HG03521 (cell line): ENCODE measurements around the gene NMRK1.

ENCODE experiments used
- ATAC-seq: cut with Tn5 transposase; IDR thresholded peaks from one replicate; pipeline ENCODE4 v1.9.1; 2021; ENCODE audit warnings: mild to moderate bottlenecking, moderate library complexity; ENCODE audit not compliant: unreplicated experiment

NMRK1 gene

DNA sequence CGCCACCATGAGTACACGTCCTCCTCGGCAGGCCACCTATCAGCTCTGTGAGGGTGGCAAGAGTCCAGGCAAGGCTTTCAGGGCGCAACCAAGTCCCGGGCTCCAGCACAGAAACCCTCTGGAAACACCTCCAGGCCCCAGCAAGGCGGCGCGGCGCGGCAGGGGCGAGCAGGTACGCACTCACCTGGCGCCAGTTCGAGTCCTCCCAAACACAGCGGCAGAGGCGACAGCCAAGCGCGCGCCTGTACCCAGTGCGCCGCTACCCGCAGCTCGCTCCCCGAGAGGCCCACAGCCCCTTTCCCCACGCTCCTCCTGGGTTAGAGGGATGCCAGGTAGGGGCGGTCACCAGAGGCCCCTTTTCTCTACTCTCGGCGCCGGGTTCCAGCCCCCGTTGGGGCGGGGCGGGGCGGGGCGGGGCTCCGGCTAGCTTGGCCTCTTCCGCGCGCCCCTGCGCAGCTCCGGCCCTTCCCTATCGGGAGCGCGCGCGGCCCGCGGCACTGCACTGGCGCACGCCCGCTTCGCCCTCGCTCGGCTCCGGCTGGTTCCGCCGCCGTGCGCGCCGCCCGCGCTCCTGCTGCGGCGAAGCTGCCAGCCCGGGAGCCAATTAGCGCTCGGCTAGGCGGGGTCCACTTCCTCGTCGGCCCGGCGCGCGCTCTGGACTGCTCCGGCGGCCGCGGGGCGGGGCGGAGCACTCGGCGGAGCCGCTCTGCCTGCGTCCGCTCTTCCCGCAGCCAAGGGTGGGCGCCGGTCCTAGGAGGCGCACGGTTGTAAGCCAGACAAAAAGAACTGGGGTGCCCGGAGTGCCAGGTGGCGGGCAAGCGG, at the start of gene NMRK1, which contains the start of gene OSTF1:
TSS of gene NMRK1 (minus strand) at position 332 of the 822 bp plus-strand sequence. CDS start 5,040 bp downstream, outside the sequence.
TSS of gene OSTF1 (plus strand) at position 691 of the 822 bp plus-strand sequence. CDS start 179 bp downstream, outside the sequence.
- peak; percentile 94 for ATAC-seq

DNA sequence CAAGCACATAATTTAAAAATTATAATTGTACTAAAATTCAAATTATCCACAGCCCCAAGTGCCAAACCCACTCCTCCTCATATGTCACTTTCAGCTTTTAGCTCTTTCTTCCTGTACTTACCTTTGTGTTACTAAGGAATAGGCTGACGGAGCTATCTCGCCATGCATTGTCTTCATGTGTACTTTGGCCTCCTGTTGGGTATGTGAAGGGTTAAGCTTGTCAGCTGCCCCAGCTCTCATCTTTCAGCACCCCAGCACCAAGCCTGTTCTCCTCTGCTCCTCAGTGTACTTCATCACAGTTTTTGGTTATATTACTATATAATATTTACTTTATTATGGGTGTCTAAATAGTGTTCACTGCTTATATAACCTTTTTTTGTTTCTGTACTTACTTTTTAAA, 46.5 kb upstream of the NMRK1 start:
- ATAC-seq: no peak

DNA sequence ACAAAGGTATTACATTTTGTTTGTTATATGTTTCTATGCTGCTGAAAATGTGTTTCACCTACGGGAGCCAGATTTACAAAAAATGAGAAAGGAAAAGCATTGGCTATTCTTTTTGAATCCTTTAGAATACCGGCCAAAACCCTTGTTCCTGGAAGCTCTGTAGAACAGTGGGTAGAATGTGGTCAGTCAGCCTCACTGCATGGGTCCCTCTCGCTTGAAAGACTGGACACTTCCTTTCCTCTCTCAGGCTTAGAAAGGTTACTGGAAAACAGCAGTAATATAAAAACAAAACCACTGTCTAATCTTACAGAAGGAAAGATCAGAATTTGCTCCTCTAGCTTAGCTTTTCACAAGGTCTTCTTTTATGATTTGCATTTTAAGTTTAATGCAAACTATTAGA, 45.4 kb upstream of the NMRK1 start:
- ATAC-seq: no peak

DNA sequence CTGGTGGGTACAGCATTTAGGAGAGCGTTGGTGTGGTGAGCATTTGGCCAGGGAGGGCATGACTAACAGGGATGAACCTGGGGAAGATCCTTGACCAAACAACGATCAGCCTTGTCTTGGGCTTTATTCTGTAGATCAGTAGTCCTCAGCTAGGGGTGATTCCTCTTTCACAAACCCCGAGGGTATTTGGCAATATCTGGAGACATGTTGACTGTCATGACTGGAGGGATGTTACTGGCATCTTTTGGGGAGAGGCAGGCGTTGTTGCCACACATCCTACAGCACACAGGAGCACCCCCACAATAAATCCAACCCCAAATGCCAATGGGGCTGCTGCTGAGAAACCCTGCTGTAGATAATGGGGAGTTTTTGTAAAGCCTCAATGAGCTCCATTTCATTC, 44.3 kb upstream of the NMRK1 start:
- no peak for ATAC-seq

DNA sequence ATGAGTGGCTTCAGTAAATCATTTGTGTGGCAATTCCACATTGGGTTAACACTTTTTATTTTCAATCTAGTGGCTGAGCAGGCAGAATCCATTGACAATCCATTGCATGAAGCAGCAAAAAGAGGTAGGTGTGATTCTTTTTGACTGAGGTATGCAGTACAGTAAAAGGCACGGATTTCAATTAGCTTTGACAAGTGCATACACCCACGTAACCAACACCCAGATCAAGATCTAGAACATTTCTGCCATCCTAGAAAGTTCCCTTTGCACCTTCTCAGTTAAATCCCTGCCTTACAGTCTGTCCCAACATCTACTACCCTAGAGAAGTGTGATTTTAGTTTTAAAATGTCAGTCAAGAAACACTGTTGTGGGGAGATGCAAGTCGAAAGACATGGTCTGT, 43.7 kb upstream of the NMRK1 start:
- ATAC-seq: no peak

DNA sequence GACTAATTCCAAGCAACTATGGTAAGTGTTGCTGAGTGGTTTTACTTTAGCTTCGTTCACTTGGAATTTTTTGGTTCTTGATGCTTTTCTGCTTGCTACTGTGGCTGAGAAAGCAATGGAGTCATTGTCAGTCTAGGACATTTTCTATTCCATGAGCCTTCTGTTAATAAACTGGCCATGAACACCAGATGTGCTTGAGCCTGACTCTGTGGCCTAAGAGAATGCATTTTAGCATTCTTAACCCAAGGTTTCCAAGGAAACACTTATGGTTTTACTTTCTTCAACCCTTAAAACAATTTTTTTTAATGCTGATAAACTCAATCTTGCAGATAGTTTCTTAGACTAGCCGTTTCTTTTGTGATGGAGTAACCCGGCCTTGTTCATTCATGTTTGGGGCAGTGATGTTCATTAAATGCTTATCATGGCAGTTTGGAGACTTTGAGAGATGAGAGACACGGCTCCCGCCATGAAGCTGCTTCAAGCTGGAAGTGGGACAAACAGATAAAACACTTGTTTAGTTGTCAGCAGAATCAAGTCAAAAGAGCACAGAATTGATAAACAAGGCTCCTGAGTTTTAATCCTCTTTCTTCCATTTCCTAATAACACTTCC, 42.8 kb upstream of the NMRK1 start:
- no peak for ATAC-seq

DNA sequence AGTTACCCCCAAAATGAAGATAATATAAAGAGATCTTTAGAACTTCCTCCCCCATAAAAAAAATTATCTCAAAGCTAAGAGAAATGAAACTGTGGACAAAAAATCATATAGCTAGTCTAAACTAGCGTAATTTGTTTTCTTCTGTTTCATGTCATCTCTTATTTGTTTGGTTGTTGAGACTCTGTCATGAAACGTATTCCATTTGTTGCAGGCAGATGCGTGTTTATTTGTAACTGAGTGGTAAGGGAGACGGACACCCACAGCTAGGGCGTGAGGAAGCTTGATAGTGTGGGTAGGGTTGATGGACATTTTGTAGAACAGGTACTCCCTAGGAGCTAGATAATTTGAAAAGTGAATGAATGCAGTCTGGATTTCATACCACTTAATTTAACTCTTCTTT, 42.2 kb upstream of the NMRK1 start:
- no peak for ATAC-seq

DNA sequence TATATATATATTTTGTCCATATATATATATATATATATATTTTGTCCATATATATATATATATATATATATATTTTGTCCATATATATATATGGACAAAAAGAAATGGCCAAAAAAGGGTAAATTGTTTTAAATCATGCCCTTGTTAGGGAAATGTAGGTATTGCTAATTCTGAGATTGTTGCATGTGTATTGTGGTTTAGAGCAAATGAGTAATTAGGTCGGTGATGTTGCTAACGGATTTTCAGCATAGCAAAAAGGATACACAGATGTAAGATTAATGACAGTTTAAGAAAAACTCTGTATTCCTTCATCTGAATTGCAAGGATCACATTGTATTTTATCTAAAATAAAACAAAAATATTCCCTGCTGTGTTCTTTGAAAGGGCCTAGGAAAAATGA, 40.6 kb upstream of the NMRK1 start:
- ATAC-seq: no peak

DNA sequence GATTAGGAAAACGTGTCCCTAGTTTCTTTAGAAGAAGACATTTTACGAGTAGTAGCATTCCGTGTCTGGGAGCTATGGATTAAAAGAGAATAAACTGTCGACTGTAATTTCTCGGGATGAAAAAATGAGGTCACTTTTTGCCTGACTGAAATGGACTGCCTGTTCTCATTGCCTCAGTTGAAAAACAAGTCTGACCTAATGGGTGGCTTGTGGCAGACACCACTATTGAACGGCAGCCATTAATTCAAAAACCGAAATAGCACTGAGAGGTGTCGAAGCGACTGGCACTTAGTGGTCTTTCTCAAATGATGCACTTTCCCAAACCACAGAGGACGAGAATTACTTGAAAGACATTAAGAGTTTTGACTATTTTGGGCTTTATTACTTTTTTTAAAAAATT, 35.7 kb upstream of the NMRK1 start:
- ATAC-seq: no peak

DNA sequence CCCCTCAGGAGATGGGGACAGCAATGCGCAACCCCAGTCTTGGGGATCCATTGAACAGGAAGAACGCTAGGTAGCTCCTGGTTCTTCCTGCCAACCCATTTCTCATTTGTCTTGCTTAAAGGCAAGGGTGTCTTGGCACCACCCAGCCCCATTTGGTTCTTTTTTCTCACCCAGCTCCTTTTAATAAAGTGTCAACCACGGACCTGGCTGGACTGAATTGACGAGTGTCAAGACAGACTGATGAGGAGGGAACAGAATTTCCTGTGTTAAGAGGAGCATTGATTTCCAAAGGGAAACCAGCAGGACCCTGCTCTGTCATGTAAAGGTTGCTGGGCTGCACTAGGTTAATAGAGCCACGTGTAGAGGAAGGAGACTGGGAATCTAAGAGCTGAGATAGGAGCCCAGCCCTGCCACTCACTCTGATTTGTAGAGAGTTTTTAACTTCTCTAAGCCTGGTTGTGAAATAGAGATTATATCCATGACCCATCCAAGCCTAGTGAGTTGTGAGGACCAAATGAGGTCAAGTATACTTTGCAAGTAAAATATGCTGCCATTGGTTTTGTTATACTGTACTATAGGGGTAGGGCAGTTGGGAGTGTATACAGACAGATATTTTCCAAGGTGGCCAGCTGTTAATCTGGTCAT, 34.1 kb upstream of the NMRK1 start:
- no peak for ATAC-seq

DNA sequence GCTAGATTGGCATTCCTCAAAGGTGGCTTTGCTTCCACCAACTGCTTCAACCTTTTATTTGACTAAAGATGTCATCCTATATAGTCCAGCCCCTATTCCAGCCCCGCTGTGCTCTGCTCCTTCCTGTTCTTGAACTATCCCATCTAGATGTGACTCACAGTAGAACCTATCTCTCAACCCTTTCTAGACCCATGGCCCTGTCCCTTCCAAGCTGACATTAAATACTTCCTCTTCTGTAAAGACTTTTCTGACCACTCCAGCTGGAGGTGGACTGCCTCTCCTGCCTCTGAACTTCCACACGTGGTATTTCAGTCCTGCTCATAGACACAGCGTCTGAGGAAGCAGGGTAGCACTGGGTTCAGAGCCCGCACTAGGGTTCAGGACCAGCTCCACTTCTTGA, 32.7 kb upstream of the NMRK1 start:
- no peak for ATAC-seq

DNA sequence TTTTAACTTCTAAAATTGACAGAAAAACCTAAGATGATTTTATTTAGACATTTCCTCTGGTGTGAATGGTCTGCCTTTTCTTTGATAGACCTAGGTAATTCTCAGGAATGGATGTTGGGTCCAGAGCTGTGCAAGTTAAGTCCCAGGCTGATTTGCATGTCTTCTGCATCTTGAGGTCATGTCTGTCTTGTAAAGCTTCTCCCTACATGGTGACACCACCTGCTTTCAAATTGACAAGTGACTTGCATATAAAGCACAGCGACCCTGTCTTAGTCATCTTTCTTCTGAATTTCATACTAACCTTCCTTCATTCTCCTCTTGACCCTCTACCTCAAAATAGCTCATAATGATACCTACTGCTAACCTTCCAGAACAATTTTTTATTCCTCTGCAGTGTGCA, 29.6 kb upstream of the NMRK1 start:
- no peak for ATAC-seq

DNA sequence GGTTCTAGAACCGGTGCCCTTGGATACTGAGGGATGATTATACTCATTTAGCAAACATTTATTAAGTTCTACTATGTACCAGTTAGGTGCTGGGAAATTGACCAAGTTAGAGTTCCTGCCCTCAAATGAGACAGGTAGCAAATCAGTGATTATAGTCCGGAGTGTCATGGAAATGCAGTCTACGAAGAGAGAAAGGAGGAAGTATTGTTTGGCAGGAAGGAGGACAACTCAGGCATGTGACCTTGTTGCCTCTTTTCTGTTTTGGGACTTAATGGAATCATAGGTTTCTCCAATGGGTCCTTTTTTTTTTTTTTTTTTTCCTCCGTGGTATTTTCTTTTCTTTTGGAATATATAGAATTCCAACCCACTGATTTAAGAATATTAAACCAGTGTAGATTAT, 28.4 kb upstream of the NMRK1 start:
- no peak for ATAC-seq

DNA sequence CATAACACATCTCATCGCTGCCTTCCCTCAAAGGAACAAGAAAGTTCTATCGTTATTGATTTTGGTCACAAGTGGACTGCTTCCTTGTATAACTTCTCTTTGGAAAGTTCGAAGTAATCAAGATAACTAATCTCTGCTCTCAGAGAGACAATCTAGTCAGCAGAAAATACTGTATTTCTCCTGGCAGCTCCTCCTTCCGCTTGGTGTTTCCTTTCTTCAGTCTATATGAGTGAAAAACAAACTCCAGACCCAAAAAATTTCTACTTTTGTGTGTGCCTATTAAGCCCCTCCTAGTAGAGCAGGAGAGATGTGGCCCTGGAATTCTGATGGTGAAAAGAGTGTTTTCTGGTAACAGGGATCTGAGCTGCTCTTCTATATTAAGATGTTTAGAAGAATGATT, 24.8 kb upstream of the NMRK1 start:
- ATAC-seq: no peak

DNA sequence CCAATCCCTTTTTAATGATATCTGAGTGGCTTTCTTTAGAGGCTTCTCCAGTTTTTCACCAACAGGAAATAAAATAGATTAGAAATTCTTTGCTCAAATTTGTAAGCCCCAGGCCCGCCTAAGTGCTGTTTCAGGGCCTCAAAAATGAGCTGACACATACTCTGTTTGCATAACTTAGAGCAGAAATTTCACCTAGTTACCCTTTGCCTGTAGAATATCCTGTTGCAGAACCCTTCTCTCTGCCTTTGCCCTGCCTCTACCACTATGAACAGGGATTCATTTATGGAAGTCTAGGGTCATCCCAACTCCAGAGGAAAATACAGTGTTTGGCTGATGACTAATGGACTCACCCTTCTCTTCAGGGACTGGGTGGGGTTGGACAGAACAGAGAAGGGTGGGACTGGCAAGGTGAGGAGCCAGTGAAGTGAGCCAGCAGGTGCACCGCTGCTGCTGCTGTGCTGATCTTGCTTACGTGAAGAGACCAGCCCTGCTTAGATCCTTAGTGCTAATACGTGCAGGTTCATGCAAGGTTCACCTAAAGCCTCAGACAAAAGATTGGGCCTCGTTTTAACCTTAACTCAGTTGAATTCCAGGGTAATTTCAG, 23.2 kb upstream of the NMRK1 start:
- ATAC-seq: no peak

DNA sequence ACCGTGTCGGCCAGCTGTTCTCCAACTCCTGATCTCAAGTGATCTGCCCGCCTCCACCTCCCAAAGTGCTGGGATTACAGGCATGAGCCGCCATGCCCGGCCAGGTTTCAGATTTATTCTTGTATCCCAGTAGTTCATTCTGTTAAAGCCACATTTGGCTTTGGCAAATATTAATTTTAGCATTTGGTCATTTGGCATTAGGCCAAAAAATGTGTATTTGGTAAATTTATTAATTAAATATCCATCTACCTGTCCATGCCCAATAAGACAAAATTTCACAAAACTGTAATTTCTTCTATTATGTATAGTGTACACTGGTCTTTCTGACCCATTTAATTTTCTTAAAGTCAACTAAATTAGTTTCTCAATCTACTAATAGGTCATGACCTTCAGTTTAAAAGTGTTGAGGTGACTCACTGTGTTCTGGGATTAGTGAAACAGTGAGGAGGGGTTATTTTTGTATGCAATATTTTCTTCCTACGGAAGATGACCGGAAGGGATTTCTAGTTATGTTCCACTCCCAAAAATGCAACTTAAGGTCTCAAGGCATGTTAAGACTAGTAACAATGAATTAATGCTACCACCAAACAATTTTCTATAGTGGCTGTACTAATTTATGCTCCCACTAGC, 21.4 kb upstream of the NMRK1 start:
- ATAC-seq: no peak

DNA sequence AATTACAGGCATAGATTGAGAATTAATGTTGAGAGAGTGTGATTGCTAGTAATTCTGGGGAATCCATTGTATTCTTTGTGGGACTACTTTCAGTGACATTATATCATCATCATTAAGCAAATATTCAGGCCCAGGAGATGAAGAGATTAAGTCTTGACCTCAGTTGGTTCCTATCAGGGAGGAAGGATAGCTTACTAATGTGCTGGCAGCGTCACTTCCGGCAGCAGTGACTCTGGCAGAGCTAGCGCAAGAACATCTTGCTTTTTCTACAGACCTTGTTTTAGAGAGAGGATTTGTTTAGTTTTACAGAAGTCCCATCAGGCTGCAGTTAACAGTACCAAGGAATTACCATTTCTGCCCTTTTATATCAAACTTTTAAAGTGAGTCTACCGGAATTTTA, 20.6 kb upstream of the NMRK1 start:
- no peak for ATAC-seq

DNA sequence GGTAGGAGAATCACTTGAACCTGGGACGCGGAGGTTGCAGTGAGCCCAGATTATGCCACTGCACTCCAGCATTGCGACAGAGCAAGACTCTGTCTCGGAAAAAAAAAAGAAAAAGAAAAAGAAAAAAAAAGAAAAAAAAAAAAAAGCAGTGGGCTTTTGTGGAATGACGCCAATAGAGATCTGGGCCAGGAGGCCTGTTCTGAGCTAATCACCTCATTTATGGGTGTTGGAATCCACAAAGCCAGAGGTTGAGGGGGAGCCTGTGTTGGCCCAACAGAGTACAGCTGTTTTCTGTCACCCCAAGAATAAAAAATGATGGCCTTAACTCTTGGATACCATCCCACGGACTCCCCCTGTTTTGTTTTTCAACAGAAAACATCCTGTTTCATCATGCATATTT, 18.9 kb upstream of the NMRK1 start:
- no peak for ATAC-seq

DNA sequence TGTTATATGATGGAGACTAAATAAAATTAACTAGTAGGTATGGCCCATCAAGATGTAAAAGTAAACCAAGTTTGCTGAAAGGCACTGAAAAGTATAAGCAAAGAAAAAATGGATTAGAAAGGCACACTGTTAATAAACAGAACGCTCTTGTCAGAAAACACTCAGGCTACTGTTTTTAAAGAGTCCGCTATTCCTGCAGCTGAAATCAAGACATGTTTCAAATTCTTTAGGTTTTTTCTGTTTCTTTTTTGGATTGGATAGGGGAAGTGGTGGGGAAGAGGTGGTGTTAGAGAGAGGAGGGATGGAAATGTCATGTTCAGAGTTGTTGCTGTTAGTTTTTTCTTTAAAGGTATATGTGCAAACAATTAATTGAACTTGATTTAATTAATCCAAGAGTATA, 17.9 kb upstream of the NMRK1 start:
- ATAC-seq: no peak

DNA sequence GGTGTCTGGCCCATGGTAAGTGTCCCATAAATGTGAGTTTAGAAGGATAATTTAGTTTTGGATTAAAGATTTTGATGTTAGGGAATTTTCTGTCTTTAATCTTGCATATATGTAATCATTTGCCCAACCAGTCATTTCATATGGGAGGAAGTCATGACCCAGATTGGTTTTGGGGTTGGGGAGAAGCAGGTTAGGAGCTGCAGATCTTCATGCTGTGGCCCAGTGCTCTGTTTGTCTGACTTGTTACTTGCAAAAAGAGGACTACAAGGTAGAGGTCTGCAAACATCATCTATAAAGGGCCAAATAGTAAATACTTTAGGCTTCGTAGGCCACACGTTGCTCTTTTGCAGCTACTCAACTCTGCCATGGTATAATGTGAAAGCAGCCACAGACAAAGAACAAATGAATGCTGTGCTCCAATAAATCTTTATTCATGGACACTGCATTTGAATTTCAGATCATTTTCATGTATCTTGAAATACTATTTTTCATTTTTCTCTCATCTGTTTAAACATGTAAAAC, 17.1 kb upstream of the NMRK1 start:
- no peak for ATAC-seq

DNA sequence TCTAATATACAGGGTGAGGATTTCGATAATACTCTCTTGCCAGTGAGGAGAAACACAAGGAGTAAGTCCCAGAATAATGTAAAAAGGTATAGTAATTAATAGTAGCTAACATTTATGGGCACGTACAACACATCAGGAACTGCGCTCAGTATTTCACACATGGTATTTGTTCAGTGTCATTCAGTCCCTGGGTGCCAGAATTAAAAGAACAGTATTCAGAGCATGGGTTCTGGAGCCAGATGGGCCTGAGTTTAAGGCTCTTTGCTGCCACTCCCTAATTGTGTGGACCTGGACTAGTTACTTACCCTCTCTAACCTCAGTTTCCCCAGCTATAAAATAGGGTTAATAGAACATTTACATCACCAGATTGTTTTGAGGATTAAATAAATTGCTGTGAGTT, 16.7 kb upstream of the NMRK1 start:
- ATAC-seq: no peak
